Sciatic nerve (tissue), 2 donors: ENCODE data around the gene TSSC4. TPM values are rescaled to one million over a fixed set of nuclear protein-coding genes. Genes with fewer than 3 reads are reported as not detected.
A peak's percentile ranks its signal among the peaks of the same experiment; 100 is the strongest.

ENCODE experiments used
- ATAC-seq: fragments of 200-7000 bp; cut with Tn5 transposase; one replicate; pipeline ENCODE4 v1.9.1; 2020; ENCODE audit warnings: mild to moderate bottlenecking, moderate library complexity
- DNase-seq: peaks from one replicate; pipeline ENCODE4 v3.0.0-alpha.2; 2020; ENCODE audit warnings: low spot score
- intact Hi-C: fragments of 100-400 bp; cut with DNase I; formaldehyde crosslinking; loops from one replicate; pipeline ENCODE4 v1.14.2; 2022
- total RNA-seq: library from RNA; stranded (reverse); fragmentation: NEBNext Ultra II Directional; extraction: Animal tissue kit (Norgen Biotek cat#: 25700); gene quantifications from one replicate; pipeline ENCODE4 v1.2.1, GENCODE V29; 2021
- donor health status: DM: no; HTN: no; CAD: no.
- donor health status: DM: no; HTN: no; CAD: no.

Gene TSSC4
- total RNA-seq, 1 donor from 2014 or later: 41.0 TPM

DNA sequence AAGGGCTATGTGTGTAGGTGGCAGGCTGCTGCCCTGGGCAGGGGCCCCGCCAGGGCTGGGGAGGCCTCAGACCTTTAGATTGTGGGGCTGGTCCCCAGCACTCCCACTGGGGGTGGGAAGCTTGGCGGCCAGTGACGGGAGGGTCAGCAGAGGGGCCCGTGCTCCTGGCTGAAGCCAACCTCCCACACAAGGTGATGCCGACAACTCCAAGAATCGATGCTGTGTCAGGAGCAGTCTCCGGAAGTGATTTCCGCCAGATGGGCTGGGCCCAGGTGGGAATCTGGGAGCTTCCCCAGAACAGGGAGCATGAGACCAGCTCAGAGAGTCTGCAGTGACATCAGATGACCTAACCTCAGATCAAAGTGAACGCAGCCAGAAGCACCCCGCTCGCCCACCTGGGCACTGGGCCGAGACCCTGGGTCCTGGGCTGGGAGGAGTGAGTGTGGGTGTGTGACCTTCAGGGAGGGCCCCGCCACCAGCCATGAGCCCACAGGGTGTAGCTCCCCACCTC, 36.0 kb downstream of the TSSC4 start:
- intact Hi-C loops: no loop called here
- ATAC-seq (no peak), DNase-seq (no peak)

DNA sequence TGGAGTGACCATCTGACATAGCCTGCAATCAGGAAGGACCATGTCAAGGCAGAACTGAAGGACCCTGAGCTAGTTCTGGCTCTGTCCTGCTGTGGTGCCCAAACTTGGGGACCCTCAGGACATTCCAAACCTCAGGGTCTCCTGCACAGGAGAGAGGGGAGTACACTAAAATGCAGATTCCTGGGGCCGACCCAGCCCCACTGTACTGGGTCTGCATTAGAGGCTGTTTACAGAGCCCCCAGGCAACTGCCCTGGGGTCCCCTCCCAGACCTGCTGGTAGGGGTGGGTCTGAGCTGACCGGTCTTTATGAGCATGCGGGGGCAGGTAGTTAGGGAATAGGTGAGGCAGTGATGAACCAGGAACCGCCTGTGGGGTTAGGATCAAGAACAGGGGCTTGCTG, 37.0 kb downstream of the TSSC4 start:
- intact Hi-C loops: no loop called here
- DNase-seq: no peak
- no peak for ATAC-seq

DNA sequence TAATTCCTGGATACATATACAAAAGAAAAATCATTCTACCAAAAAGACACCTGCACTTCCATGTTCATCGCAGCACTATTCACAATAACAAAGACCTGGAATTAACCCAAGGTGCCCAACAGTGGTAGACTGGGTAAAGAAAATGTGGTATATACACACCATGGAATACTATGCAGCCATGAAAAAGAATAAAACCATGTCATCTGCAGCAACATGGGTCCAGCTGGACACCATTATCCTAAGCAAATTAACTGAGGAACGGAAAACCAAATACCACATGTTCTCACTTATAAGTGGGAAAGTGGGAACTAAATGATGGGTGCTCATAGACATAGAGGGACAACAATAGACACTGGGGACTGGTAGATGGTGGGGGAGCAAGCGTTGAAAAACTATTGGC, 39.3 kb downstream of the TSSC4 start:
- intact Hi-C loops: no loop called here
- ATAC-seq: no peak

DNA sequence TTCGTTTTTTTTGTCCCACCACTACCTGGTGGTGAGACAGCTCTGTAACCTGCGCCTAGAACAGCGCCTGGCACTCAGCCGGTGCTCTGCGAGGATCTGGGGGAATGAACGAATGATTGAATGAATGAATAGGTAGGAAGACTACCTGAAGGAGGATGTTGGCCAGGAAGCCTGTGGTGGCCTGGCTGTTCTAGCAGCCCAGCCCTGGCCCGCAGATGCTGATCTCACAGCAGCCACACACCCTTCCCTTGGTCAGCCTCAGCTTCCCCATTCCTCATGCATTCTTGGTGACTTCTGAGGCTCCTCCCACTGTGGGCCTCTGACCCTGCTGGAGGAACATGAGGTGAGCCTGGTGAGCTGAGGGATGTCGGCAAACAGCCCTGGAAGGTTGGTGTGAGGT, 40.1 kb downstream of the TSSC4 start:
- DNase-seq (no peak), ATAC-seq (no peak)
- intact Hi-C loops: no loop called here

More for the DNA sequence above, 39.3 kb downstream of the TSSC4 start:
- DNase-seq: no peak

DNA sequence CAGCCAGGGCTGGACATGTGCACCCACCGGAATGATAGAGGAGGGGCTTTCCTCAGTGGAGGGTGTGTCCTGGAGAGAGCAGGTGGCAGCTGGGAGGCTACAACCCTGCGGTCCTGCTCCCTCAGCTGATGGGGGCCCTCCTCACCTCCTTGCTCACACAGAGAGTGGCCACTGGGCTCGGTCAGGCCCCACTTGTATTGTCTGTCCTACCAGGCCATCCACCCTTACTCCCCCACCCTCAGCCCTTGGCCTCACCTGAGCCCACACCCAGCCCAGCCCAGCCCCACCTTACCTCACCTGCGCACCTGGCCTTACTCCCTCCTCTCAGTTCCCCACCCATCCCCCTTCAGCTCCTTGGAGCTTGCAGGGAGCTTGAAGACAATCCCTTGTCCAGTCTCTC, 40.6 kb downstream of the TSSC4 start:
- DNase-seq (no peak), ATAC-seq (no peak)
- intact Hi-C loops: no loop called here

DNA sequence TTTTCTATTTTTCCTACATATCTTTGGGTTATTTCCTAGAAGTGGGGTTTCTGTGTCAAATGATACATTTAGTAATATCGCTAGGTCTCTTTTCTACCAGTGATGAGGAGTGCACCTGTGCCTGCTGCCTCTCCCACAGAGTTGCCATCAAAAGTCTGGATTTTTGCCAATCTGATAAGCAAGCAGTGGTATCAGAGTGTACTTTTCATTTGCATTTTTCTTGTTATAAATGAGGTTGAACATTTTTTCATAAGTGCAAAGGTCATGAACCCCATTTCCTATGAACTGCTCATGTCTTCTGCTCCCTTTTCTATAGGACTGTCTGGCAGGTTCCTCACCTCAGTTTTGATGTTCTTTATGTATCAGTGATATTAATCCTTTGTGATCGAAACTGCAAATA, 42.0 kb downstream of the TSSC4 start:
- DNase-seq (no peak), ATAC-seq (no peak)
- intact Hi-C loops: no loop called here

DNA sequence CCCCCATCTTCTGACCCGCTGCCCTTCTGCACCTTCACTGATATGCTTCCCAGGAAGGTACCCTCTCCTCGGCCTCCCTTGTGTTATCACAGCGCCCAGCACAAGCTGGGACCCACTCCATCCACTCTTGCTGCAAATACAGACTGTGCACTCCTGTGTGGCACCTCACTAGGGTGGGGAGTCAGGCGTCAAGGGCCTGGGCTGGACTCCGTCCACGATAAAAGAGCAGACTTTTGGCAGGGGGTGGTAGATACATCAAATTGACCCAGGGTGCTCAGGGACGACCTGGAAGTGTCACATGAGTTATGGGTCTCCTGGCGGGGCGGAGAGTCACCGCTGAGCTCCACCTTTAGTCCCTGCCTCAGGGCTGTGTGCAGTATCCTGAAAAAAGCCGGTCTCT, 42.9 kb downstream of the TSSC4 start:
- intact Hi-C loops: no loop called here
- no peak for DNase-seq
- ATAC-seq: no peak

DNA sequence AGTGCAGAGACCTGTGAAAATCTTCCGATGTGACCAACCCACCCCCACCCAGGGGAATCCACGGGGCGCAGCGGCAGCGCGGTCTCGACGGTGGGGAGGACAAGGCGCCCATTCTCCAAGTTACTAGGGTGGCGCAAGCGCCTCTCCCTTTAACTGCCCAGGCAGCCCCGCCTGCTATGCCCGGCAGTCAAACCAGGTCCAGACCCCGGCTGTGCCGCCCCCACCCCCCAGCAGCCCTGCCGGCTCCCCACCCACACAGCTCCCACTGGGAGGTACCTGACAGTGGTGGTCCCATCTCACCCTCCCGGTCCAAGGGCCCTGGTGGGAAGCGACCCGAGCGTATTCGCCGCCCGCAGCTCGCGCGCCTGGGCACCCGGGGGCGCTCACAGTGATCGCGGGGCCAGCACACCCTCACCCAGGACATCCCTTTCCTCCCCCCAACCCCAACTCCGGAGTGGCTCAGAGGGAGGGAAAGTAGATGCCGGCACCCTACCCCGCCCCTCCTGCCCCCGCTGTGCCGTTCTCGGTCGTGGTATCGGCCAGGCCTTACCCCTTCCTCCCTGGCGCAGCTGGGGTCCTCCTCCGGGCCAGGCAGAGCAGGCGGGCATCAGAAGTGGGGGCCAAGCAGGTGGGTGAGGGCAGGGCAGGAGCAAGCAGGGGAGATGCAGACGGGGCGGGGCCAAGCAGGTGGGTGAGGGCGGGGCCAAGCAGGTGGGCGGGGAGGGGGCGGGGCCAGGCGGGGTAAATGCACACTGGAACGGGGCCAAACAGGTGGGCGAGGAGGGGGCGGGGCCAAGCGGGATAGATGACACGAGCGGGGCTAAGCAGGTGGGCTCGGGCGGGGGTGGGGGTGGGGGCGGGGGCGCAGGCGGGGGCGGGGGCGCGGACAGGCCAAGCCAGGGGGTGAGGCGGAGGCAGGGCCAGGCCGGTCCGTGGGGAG, 43.6 kb downstream of the TSSC4 start, which contains the start of gene TRPM5:
Gene TRPM5, minus strand, starts transcription at position 634 of the 940 bp plus-strand sequence. CDS start 21,478 bp downstream, outside the sequence.
- no peak for DNase-seq
- peak; percentile 30 for ATAC-seq
- intact Hi-C loops: no loop called here

DNA sequence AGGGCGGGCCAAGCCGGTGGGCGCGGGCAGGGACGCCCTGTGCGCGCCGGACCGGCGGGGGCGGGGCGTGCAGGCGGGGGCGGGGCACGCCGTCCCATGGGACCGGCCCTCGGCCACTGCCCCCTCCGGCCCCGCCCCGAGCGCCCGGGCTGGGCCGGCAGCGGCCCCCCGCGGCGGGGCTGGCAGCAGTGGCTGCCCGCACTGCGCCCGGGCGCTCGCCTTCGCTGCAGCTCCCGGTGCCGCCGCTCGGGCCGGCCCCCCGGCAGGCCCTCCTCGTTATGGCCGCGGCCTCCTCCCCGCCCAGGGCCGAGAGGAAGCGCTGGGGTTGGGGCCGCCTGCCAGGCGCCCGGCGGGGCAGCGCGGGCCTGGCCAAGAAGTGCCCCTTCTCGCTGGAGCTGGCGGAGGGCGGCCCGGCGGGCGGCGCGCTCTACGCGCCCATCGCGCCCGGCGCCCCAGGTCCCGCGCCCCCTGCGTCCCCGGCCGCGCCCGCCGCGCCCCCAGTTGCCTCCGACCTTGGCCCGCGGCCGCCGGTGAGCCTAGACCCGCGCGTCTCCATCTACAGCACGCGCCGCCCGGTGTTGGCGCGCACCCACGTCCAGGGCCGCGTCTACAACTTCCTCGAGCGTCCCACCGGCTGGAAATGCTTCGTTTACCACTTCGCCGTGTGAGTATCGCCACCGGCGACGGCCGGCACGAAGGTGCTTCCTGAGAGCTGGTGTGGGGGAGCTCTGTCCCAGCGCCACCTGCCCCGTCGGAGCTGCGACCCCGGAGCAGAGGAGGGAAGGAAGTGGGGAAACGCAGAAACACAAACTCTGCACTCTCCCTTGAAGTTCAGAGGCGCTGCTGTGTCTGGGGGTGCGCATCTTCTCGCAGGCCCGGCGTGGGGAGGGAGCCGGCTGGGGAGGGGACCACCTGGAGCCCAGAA, 44.5 kb downstream of the TSSC4 start, which contains the start of gene KCNQ1:
Gene KCNQ1, plus strand, starts transcription at position 188 of the 925 bp plus-strand sequence. Its CDS starts 91 bp downstream, at position 279.
- ATAC-seq: no peak
- DNase-seq: no peak
- intact Hi-C loops: no loop called here

DNA sequence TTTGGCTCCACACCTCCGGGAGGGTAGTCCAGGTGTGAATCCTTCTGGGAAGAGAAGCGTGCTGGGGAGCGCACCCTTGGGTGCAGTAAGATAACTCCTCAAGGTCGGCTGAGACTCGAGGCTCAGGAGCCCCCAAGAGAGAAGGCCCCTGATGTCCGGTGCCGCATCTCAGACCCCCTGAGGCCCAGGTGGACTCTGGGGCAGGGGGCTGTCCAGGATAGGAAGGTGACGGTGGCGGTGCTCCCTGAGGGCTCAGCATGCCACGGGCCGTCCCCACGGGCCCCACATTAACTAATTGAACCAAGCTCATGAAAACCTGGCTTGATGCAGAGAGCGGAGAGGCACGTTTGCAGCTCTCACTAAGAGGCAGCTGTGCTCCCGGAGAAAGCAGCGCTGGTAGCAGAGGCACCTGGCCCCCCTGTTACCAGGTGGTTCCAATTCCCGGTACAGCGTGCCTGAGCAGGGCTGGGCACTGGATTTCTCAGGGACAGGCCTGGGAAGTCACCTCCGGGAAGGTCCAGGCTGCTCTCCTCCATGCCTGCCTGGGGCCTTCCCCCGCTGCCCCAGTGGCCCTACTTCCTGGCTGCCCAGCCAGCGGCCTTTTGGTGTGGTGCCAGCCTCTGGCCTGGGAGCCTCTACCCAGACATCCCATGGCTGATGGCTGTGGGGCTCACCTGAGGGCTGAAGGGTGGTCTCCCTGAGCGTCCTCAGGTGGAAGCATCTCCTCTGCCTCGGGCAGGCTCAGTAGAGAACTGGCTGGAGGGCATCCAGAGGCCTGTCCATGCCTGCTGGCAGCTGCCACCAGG, 45.4 kb downstream of the TSSC4 start:
- ATAC-seq (peak; percentile 14), DNase-seq (no peak)
- intact Hi-C loops: no loop called here

DNA sequence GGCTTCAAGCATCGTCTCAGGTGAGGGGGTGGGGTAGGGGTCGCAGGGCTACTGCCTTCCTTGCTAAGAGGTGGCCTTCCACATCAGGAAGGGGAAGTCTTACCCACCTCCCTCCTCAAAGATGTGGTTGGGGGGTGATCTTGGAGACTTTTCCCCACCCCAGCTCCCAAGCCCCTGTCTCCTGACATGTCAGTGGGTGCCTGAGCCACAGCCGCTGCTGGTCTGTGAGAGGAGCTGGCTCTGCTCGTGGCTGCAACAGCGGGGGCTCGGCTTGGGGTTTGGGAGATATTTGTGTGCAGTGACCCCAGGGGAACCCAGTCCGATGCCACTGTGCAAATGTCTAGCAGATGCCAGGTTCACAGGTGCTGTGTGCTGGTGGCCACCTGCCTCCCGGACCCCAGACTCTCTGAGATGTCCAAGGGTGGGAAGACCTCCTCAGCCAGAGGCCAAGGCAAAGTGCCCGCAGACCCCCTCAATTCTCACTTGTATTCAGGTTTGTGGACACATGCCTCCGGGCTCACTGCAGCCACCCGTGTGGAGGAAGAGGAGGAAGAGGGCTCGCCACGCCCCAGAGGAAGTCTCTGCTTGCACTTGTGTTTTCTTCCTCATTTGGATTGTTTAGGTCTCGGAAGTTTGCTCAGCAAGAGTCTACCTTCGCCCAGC, 46.2 kb downstream of the TSSC4 start:
- no peak for ATAC-seq
- no peak for DNase-seq
- intact Hi-C loops: no loop called here

DNA sequence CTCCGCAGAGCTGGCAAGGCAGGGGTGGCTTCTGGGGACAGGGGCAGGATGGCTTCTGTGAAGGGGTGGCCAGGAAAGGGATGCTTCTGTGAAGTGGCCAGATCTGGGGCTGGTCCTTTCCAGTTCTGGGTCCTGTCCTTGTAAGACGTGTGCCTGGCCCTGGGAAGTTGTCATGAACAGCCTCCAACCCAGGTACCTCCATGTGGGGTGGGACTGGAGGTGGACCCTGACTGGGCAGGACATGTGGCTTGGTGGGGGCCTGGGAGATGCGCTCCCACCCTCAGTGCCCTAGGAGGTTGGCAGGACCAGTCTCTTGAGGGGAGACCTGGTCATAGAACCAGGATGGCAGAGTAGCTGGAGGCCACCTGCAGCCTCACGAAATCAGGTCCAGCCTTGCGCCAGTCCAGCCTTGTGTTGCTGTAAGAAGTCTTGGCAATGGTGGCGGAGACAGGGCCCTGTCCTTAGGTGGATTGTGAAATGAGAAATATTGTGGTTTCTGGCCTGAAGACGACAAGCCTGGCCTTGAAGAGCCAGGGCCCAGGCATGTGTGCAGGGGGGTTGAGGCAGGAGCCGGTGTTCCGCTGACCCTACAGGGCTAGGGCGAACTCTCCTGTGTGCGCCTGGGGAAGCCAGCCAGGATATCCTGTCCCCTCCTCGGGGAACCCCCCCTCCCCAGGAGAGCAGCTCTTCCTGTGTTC, 46.9 kb downstream of the TSSC4 start:
- intact Hi-C loops: no loop called here
- ATAC-seq (no peak), DNase-seq (no peak)

DNA sequence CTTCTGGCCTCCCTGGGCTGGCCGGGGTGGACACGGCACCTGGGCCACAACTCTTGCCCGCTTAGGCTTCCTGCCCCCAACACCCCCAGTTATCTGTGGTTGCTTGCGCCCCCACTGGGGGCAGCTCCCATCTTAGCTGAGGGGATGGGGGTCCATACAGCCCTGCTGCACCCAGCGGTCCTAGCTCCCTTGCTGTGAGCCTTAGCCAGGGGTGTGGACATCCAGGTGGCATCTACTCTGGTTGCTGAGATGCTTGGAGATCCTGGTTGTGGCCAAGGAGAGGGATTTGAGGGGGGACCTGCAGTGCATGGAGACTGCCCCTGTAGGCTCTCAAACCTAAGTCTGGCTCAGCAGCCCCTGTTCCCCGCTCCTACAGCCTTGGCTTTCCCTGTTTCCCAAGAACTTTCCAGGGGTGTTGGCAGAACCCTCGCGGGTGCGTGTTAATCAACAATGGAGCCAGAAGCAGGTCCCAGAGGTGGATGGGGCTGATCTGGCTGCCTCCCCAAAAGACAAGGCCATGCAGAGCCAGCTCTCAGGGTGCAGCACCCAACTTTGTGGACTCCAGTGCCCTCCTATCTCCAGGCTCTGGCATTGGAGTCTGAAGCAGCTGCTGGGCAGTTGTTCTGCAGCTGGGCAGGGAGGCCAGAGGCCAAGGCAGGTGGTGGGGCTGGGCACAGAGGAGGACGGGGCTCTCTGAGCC, 47.6 kb downstream of the TSSC4 start:
- intact Hi-C loops: no loop called here
- DNase-seq (no peak), ATAC-seq (no peak)

DNA sequence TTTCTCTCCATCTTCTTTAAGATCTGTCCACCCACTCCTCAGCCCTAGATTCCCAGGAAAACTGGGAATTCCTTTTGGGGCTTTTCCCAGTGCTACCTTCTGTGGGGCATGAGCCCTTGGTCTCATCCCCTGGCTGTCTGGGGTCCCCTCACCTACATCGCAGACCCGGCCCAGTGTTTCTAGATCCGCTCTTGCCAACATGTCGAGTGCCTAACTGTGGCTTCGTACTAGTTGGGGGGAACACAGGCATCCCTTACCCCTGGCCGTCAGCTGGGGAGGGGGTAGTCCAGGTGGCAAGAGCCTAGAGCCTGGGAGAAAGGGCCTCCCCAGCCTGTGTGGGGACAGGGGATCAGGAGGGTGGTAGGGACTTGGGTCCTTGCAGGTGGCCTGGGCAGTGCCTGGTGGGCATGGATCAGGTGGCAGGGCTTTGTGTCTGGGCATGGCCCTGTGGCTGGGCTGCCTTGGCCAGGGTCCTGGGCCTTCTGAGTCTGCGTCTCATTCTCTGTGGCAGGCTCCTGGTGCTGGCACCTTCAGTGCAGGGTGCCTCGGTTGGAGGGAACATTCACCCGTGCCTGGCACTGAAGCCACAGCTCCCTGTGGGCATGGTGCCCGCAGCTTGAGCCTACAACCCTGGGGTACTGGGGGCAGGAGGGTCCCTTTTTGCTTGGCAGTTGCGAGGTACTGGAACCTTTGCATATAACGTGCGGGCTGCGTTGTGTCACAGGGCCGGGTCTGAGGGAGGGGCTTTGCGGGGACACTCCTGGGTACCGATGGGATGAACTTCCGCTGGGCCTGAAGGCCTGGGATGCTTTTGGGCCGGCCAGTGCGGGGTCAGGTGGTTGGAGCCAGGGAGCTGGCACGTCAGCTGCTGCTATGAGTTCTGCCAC, 48.4 kb downstream of the TSSC4 start:
- ATAC-seq: no peak
- intact Hi-C loops: no loop called here
- no peak for DNase-seq

DNA sequence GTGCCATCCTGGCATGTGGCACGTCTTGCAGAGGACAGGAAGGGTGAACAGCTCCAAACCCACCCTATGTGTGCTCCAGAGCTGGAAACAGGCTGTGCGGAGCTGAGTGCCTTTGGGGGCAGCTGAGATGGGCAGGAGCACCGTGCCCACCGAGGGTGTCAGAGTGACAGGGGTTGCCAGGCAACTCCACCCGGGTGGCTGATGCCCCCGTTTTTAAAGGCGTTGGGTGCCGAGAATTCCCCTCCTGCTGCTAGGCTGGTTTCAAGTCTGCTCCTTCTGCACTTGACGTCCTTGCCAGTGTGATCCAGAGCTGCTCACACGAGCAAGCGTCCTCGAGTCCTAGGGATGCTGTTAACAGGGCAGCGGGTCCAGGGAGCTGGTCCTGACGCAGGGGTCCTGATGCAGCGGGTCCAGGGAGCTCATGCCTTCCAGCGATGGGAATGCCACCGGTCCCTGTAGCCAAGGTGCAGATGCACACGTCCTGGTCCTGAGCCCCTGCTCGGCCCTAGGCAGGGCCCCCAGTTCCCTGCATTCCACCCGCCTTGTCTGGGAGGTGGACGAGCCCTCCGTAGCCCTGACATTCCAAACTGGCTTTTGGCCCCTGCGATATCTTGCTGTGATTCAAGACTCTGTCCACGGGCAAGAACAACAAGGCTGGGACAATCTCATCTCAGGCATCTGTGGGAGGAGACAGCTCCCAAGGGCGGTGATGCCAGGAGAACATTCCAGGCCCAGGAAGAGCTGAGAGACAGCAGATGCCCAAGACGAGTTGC, 49.2 kb downstream of the TSSC4 start:
- no peak for DNase-seq

More for the DNA sequence above, 49.2 kb downstream of the TSSC4 start:
- intact Hi-C loops: no loop called here
- ATAC-seq: no peak
